Activated B cell treated with CpG ODN at 0.5 μM for 24 hours (primary cell): ENCODE results near the gene TAAR1. TPM values are rescaled to one million over a fixed set of nuclear protein-coding genes. Genes with fewer than 3 reads are reported as not detected.
"Not testable (repeated sequence)": the region's sequence is repeated elsewhere in the genome, so short reads cannot be mapped to it uniquely, and the experiment has no call there.

Experiments used
- ATAC-seq: fragments of 200-7000 bp; cut with Tn5 transposase; one replicate; pipeline ENCODE4 v1.10.0; 2021; ENCODE audit warnings: low read depth, mild to moderate bottlenecking, moderate library complexity
- CTCF ChIA-PET: fragments of 350-600 bp; sonication (Branson Sonifier 250); formaldehyde crosslinking; loops from one replicate; lab custom pipeline; 2021; ENCODE audit warnings: antibody characterized with exemption; lab: Charles Lee
- POLR2A ChIA-PET: fragments of 350-600 bp; sonication (Branson Sonifier 250); formaldehyde crosslinking; loops from one replicate; lab custom pipeline; 2021; ENCODE audit warnings: antibody characterized with exemption; lab: Charles Lee
- DNase-seq: peaks from one replicate; pipeline ENCODE4 v3.0.0; 2022
- H3K27ac Mint-ChIP-seq: one replicate; pipeline ENCODE4 v1.8.0; 2020; ENCODE audit warnings: mixed read lengths
- H3K27me3 Mint-ChIP-seq: one replicate; pipeline ENCODE4 v1.8.0; 2021; ENCODE audit warnings: mixed read lengths
- H3K36me3 Mint-ChIP-seq: one replicate; pipeline ENCODE4 v1.8.0; 2021; ENCODE audit warnings: low read depth, mixed read lengths
- H3K4me1 Mint-ChIP-seq: one replicate; pipeline ENCODE4 v1.8.0; 2021; ENCODE audit warnings: mixed read lengths
- H3K4me3 Mint-ChIP-seq: one replicate; pipeline ENCODE4 v1.8.0; 2020; ENCODE audit warnings: mild to moderate bottlenecking, mixed read lengths
- H3K9me3 Mint-ChIP-seq: one replicate; pipeline ENCODE4 v1.8.0; 2020; ENCODE audit warnings: mixed read lengths
- CTCF ChIP-seq: fragments of 200-600 bp; IDR thresholded peaks from one replicate; pipeline ENCODE4 v1.8.0; 2022; ENCODE audit warnings: antibody characterized with exemption, mild to moderate bottlenecking
- intact Hi-C: fragments of 100-400 bp; cut with micrococcal nuclease; formaldehyde crosslinking; loops from one replicate; pipeline ENCODE4 v1.15.1; 2024
- total RNA-seq: library from RNA; stranded (reverse); gene quantifications from 2 replicates; pipeline ENCODE4 v1.2.3, GENCODE V29; 2022

TAAR1 gene
- total RNA-seq, 1 donor from 2014 or later: not detected

- Mint-ChIP-seq H3K27ac (no peak overlapping the region), H3K36me3 (no peaks in the 10 kb centered on the region), H3K9me3 (peaks cover 2% of the 10 kb centered on the region), H3K4me3 (no peak overlapping the region), H3K4me1 (no peaks in the 10 kb centered on the region), H3K27me3 (peaks cover 14% of the 10 kb centered on the region)
- TF ChIP-seq CTCF: no peak
- POLR2A ChIA-PET: no interaction called here
- ATAC-seq (no peak), DNase-seq (no peak)
- CTCF ChIA-PET: no interaction called here
- intact Hi-C loops: no loop called here
Measured at GRCh38 chr6:132685009-132685408, 26.0 kb upstream of the TAAR1 start.

GRCh38 chr6:132684272-132684671 lies 25.3 kb upstream of the TAAR1 start:
- H3K4me3 Mint-ChIP-seq: no peak overlapping the region
- H3K9me3 Mint-ChIP-seq: peaks cover 2% of the 10 kb centered on the region
- ChIA-PET CTCF (no interaction called here), POLR2A (no interaction called here)
- no peak overlapping the region for H3K27ac Mint-ChIP-seq
- H3K36me3 Mint-ChIP-seq: no peaks in the 10 kb centered on the region
- H3K4me1 Mint-ChIP-seq: no peaks in the 10 kb centered on the region
- ATAC-seq (no peak), DNase-seq (no peak)
- H3K27me3 Mint-ChIP-seq: peaks cover 14% of the 10 kb centered on the region
- no peak for TF ChIP-seq CTCF
- intact Hi-C loops: no loop called here

- TF ChIP-seq CTCF: no peak
- Mint-ChIP-seq H3K27me3 (peaks cover 14% of the 10 kb centered on the region), H3K9me3 (peaks cover 2% of the 10 kb centered on the region), H3K27ac (no peak overlapping the region), H3K4me3 (no peak overlapping the region), H3K36me3 (no peaks in the 10 kb centered on the region), H3K4me1 (no peaks in the 10 kb centered on the region)
- ChIA-PET CTCF (no interaction called here), POLR2A (no interaction called here)
- intact Hi-C loops: no loop called here
- ATAC-seq (no peak), DNase-seq (no peak)
Measured at GRCh38 chr6:132683543-132683942, 24.6 kb upstream of the TAAR1 start.

GRCh38 chr6:132679094-132679493 lies 20.1 kb upstream of the TAAR1 start:
- intact Hi-C loops, H3K4me1 Mint-ChIP-seq, H3K9me3 Mint-ChIP-seq, ATAC-seq, H3K27me3 Mint-ChIP-seq, H3K4me3 Mint-ChIP-seq, H3K27ac Mint-ChIP-seq, DNase-seq, H3K36me3 Mint-ChIP-seq, POLR2A ChIA-PET: not testable (repeated sequence)
- CTCF ChIA-PET: interaction anchor here (0.9 kb wide), 1 partner anchor 9 kb away, joined by 3 read pairs; no protein-coding TSS in a partner anchor

- no peaks in the 10 kb centered on the region for H3K4me1 Mint-ChIP-seq
- intact Hi-C loops: no loop called here
- no peak overlapping the region for H3K27ac Mint-ChIP-seq
- no peak overlapping the region for H3K4me3 Mint-ChIP-seq
- TF ChIP-seq CTCF: no peak
- ChIA-PET POLR2A (no interaction called here), CTCF (interaction anchor here (0.6 to 1.0 kb wide), 2 partner anchors 16 to 88 kb away, joined by 3 to 4 read pairs; no protein-coding TSS in a partner anchor)
- no peaks in the 10 kb centered on the region for H3K36me3 Mint-ChIP-seq
- H3K27me3 Mint-ChIP-seq: no peaks in the 10 kb centered on the region
- ATAC-seq (no peak), DNase-seq (no peak)
- no peaks in the 10 kb centered on the region for H3K9me3 Mint-ChIP-seq
Measured at GRCh38 chr6:132675749-132676148, 16.8 kb upstream of the TAAR1 start.

- Mint-ChIP-seq H3K9me3 (no peaks in the 10 kb centered on the region), H3K36me3 (no peaks in the 10 kb centered on the region), H3K4me3 (no peak overlapping the region), H3K4me1 (peaks cover 1% of the 10 kb centered on the region), H3K27ac (no peak overlapping the region), H3K27me3 (no peaks in the 10 kb centered on the region)
- POLR2A ChIA-PET: no interaction called here
- DNase-seq (no peak), ATAC-seq (no peak)
- no peak for TF ChIP-seq CTCF
- intact Hi-C loops: no loop called here
- CTCF ChIA-PET: interaction anchor here (1.0 kb wide), 1 partner anchor 88 kb away, joined by 4 read pairs; no protein-coding TSS in a partner anchor
Measured at GRCh38 chr6:132675002-132675401, 16.0 kb upstream of the TAAR1 start.
